ENCODE measurements around the gene DYTN. TPM values are rescaled to one million over a fixed set of nuclear protein-coding genes. Genes with fewer than 3 reads are reported as not detected.

DYTN gene
- total RNA-seq, 4 donors from 2014 or later: not detected

DNA sequence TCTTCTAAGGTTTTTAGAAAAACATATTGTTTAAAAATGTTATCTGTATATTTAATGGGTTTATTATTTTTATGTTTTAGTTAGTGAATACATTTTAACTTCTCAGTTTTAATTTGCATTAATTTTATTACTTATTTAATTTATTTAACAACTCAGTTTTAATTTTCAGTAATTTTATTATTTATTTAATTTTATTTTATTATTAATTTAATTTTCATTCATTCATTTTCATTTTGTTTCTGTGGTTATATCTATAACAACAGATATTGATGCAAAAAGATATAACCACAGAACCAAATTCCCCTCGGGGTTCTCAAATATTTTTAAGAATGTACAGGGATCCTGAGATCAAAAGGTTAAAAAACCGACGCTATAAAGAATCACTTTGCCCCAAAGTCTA is 52.9 kb downstream of the DYTN start:
- 72 to 84% methylated on average over 3 of the region's 3 CpGs for WGBS, 2 donors
- no peak overlapping the region for H3K27ac ChIP-seq

GRCh38 chr2:206657087-206657486 is 61.1 kb downstream of the DYTN start:
- TF ChIP-seq CTCF (IDR thresholded peaks at IDR 0.05) (no peak), POLR2A (IDR thresholded peaks at IDR 0.05) (no peak), EP300 (IDR thresholded peaks at IDR 0.05) (no peak)
- Histone ChIP-seq H3K4me1 (no peaks in the 10 kb centered on the region), H3K4me3 (no peak overlapping the region), H3K27me3 (no peaks in the 10 kb centered on the region), H3K27ac (no peak overlapping the region), H3K36me3 (no peaks in the 10 kb centered on the region), H3K9me3 (peaks cover 0 to 19% (median 0%) of the 10 kb centered on the region in 4 donors)
- no peak for DNase-seq (ENCODE audit: low spot score in 2 of 2)
- WGBS, 2 donors: 95 to 96% methylated on average over 1 of the region's 1 CpG

More for the DNA sequence above, 52.9 kb downstream of the DYTN start:
- no peak for DNase-seq (ENCODE audit: low spot score in 2 of 2)
- Histone ChIP-seq H3K4me1 (no peaks in the 10 kb centered on the region), H3K27me3 (no peaks in the 10 kb centered on the region), H3K9me3 (no peaks in the 10 kb centered on the region), H3K4me3 (no peak overlapping the region), H3K36me3 (no peaks in the 10 kb centered on the region)
- no peak for TF ChIP-seq CTCF (IDR thresholded peaks at IDR 0.05)

DNA sequence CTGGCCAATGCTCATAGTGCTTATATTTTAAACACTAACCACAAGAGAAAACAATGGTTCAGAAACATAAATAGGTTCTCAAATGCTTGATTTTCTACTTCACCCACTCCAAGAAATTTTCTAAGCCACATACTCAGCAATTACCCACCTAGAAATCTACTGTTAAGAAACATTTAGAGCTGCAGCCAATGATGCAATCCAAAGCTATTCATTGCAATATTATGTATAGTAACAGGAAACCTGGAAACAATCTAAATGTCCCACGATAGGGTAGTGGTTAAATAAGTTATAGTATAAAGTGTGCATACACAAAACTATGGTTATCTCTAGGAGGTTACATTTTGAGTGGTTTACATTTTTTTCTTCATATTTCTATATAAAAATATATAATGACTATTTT is 70.2 kb downstream of the DYTN start:
- Histone ChIP-seq H3K4me3 (no peak overlapping the region), H3K9me3 (no peaks in the 10 kb centered on the region), H3K27me3 (peaks cover 0 to 4% of the 10 kb centered on the region in 2 donors), H3K36me3 (no peaks in the 10 kb centered on the region), H3K4me1 (no peaks in the 10 kb centered on the region), H3K27ac (no peak overlapping the region)
- 56 to 65% methylated on average over 1 of the region's 1 CpG for WGBS, 2 donors
- no peak for TF ChIP-seq EP300 (IDR thresholded peaks at IDR 0.05)
- DNase-seq (ENCODE audit: low spot score in 2 of 2): no peak

- Histone ChIP-seq H3K4me1 (peaks cover 0 to 8% (median 0%) of the 10 kb centered on the region in 4 donors), H3K27ac (no peak within 1 kb of the TSS), H3K36me3 (no peaks in the 10 kb centered on the region), H3K27me3 (peaks cover 0 to 26% of the 10 kb centered on the region in 2 donors), H3K4me3 (no peak within 1 kb of the TSS), H3K9me3 (peaks cover 0 to 5% (median 0%) of the 10 kb centered on the region in 4 donors)
- peak in 1 of 2 donors; percentile 11 for DNase-seq (ENCODE audit: low spot score in 2 of 2)
- 3 to 6% methylated on average over 38 to 55 of the region's 56 CpGs for WGBS, 2 donors
- TF ChIP-seq EP300 (IDR thresholded peaks at IDR 0.05): no peak
Measured at GRCh38 chr2:206642075-206643025, 75.8 kb downstream of the DYTN start, which contains the start of gene FAM237A. Gene FAM237A (plus strand): TSS chr2:206642487. CDS start chr2:206644237, 1,750 bp downstream.

GRCh38 chr2:206641226-206641625 is 77.0 kb downstream of the DYTN start:
- no peak overlapping the region for H3K4me3 ChIP-seq
- H3K36me3 ChIP-seq: no peaks in the 10 kb centered on the region
- WGBS, 2 donors: 23 to 42% methylated on average over 3 of the region's 3 CpGs
- peaks cover 0 to 26% of the 10 kb centered on the region in 2 donors for H3K27me3 ChIP-seq
- no peak for TF ChIP-seq EP300 (IDR thresholded peaks at IDR 0.05)
- TF ChIP-seq POLR2A (IDR thresholded peaks at IDR 0.05): no peak
- no peak for TF ChIP-seq CTCF (IDR thresholded peaks at IDR 0.05)
- no peak overlapping the region for H3K27ac ChIP-seq
- peaks cover 0 to 5% (median 0%) of the 10 kb centered on the region in 4 donors for H3K9me3 ChIP-seq
- H3K4me1 ChIP-seq: peaks cover 0 to 8% (median 0%) of the 10 kb centered on the region in 4 donors
- no peak for DNase-seq (ENCODE audit: low spot score in 2 of 2)

GRCh38 chr2:206639636-206640035 is 78.6 kb downstream of the DYTN start:
- peaks cover 0 to 22% of the 10 kb centered on the region in 2 donors for H3K27me3 ChIP-seq
- WGBS, 2 donors: 22 to 23% methylated on average over 2 of the region's 2 CpGs
- no peak overlapping the region for H3K4me3 ChIP-seq
- no peak for DNase-seq (ENCODE audit: low spot score in 2 of 2)
- peaks cover 0 to 5% (median 0%) of the 10 kb centered on the region in 4 donors for H3K9me3 ChIP-seq
- no peaks in the 10 kb centered on the region for H3K36me3 ChIP-seq
- no peak overlapping the region for H3K27ac ChIP-seq
- peaks cover 0 to 8% (median 0%) of the 10 kb centered on the region in 4 donors for H3K4me1 ChIP-seq
- TF ChIP-seq POLR2A (IDR thresholded peaks at IDR 0.05): no peak
- TF ChIP-seq CTCF (IDR thresholded peaks at IDR 0.05): no peak
- TF ChIP-seq EP300 (IDR thresholded peaks at IDR 0.05): no peak

Measured in tibial nerve (tissue), 4 donors.